PFSK-1 (cell line): Measurements from ENCODE around the gene STX18.

Source experiments
- FOXP2 ChIP-seq: optimal IDR thresholded peaks from 2 replicates; pipeline ENCODE3; 2011; ENCODE audit warnings: borderline replicate concordance, control low read depth, inconsistent platforms; ENCODE audit not compliant: insufficient read depth; ENCODE audit errors: extremely low read length, extremely low read depth
- POLR2AphosphoS5 ChIP-seq: IDR thresholded peaks from 2 replicates; pipeline ENCODE4 v1.6.1; 2012; ENCODE audit warnings: low read depth, mild to moderate bottlenecking, control low read depth, low read length, moderate library complexity
- SIN3A ChIP-seq: IDR thresholded peaks from 2 replicates; pipeline ENCODE4 v1.6.1; 2012; ENCODE audit warnings: mild to moderate bottlenecking, low read length, moderate library complexity, borderline replicate concordance; ENCODE audit not compliant: insufficient read depth
- TF ChIP-seq, protein P1 (sequence below), 2 experiments: IDR thresholded peaks; 2 replicates each; pipeline versions ENCODE4 v1.6.1 to v1.8.0; 2011 to 2012; ENCODE audit warnings: low read depth in 2 of 2, low read length in 2 of 2, control low read depth in 1 of 2, inconsistent platforms in 1 of 2, mild to moderate bottlenecking in 1 of 2, moderate library complexity in 1 of 2; ENCODE audit not compliant: insufficient read depth in 1 of 2

GRCh38 chr4:4409416-4410115, 132.3 kb downstream of the STX18 start:
- TF ChIP-seq FOXP2 (no peak), POLR2AphosphoS5 (no peak), SIN3A (no peak)
- TF ChIP-seq, protein P1, sequence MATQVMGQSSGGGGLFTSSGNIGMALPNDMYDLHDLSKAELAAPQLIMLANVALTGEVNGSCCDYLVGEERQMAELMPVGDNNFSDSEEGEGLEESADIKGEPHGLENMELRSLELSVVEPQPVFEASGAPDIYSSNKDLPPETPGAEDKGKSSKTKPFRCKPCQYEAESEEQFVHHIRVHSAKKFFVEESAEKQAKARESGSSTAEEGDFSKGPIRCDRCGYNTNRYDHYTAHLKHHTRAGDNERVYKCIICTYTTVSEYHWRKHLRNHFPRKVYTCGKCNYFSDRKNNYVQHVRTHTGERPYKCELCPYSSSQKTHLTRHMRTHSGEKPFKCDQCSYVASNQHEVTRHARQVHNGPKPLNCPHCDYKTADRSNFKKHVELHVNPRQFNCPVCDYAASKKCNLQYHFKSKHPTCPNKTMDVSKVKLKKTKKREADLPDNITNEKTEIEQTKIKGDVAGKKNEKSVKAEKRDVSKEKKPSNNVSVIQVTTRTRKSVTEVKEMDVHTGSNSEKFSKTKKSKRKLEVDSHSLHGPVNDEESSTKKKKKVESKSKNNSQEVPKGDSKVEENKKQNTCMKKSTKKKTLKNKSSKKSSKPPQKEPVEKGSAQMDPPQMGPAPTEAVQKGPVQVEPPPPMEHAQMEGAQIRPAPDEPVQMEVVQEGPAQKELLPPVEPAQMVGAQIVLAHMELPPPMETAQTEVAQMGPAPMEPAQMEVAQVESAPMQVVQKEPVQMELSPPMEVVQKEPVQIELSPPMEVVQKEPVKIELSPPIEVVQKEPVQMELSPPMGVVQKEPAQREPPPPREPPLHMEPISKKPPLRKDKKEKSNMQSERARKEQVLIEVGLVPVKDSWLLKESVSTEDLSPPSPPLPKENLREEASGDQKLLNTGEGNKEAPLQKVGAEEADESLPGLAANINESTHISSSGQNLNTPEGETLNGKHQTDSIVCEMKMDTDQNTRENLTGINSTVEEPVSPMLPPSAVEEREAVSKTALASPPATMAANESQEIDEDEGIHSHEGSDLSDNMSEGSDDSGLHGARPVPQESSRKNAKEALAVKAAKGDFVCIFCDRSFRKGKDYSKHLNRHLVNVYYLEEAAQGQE (IDR thresholded peaks at IDR 0.05; ENCODE audit: insufficient read depth in 1 of 2, low read depth in 2 of 2, low read length in 2 of 2): no peak
